Endothelial cell of umbilical vein (primary cell): ENCODE results near the gene METTL9. TPM values are rescaled to one million over a fixed set of nuclear protein-coding genes. Genes with fewer than 3 reads are reported as not detected.
A peak's percentile ranks its signal among the peaks of the same experiment; 100 is the strongest.

ENCODE experiments used
- BruUV-seq: library from RNA; stranded (reverse); fragments of 400-500 nt; replicated peaks from 2 replicates; lab custom pipeline; 2021; lab: Mats Ljungman, UMichigan
- CTCF ChIA-PET: fragments of 300-600, 350-600 bp; sonication (Branson Sonifier 250); formaldehyde crosslinking; loops from one replicate; lab custom pipeline; 2021; ENCODE audit warnings: antibody characterized with exemption, inconsistent platforms; lab: Charles Lee
- POLR2A ChIA-PET: fragments of 300-600, 350-600 bp; sonication (Branson Sonifier 250); formaldehyde crosslinking; loops from one replicate; lab custom pipeline; 2021; ENCODE audit warnings: antibody characterized with exemption, inconsistent platforms; lab: Charles Lee
- DNase-seq: peaks from one replicate; pipeline ENCODE4 v3.0.0-alpha.2; 2011; ENCODE audit warnings: low read depth, low spot score
- FAIRE-seq: peaks from 2 replicates; lab custom pipeline; 2011; peaks lifted over from hg19 to GRCh38; lab: Jason Lieb, UNC
- H2AFZ ChIP-seq: 2 replicates; pipeline ENCODE4 v1.6.0; 2012; ENCODE audit warnings: low read depth, low read length, control low read depth, inconsistent platforms
- H3K27ac ChIP-seq: 2 replicates; pipeline ENCODE4 v1.5.1; 2011; ENCODE audit warnings: low read depth, mild to moderate bottlenecking, control low read depth, low read length, moderate library complexity; ENCODE audit not compliant: insufficient read depth
- H3K27me3 ChIP-seq, 2 experiments: 2 replicates each; pipeline versions ENCODE4 v1.6.0 to v1.6.1; 2011; ENCODE audit warnings: low read length in 2 of 2, mixed read lengths in 1 of 2; ENCODE audit not compliant: control insufficient read depth in 2 of 2, insufficient read depth in 2 of 2
- H3K36me3 ChIP-seq, 2 experiments: 2 replicates in 1 of 2; 3 replicates in 1 of 2; pipeline ENCODE4 v1.5.1; 2011; ENCODE audit warnings: low read length in 2 of 2, mild to moderate bottlenecking in 1 of 2, moderate library complexity in 1 of 2; ENCODE audit not compliant: control insufficient read depth in 2 of 2, insufficient read depth in 2 of 2; ENCODE audit errors: extremely low read depth in 1 of 2
- H3K4me1 ChIP-seq: 3 replicates; pipeline ENCODE4 v1.5.1; 2011; ENCODE audit warnings: mild to moderate bottlenecking, low read length; ENCODE audit not compliant: control insufficient read depth, insufficient read depth; ENCODE audit errors: extremely low read depth
- H3K4me2 ChIP-seq: 2 replicates; pipeline ENCODE4 v1.6.1; 2011; ENCODE audit warnings: low read length, control low read depth, mixed read lengths; ENCODE audit not compliant: insufficient read depth
- H3K4me3 ChIP-seq, 3 experiments: fragments of 200-600 bp in 1 of 3; sonication (generic), shearing (Covaris generic) in 1 of 3; replicated peaks in 1 of 3; 2 replicates each; pipeline ENCODE4 v1.5.1; 2011 to 2016; ENCODE audit warnings: control low read depth in 3 of 3, low read length in 3 of 3, mild to moderate bottlenecking in 2 of 3, inconsistent platforms in 1 of 3, low read depth in 1 of 3, moderate library complexity in 1 of 3; ENCODE audit not compliant: insufficient read depth in 1 of 3
- H3K79me2 ChIP-seq: 2 replicates; pipeline ENCODE4 v1.6.0; 2012; ENCODE audit warnings: low read length, inconsistent platforms; ENCODE audit not compliant: control insufficient read depth, insufficient read depth
- H3K9ac ChIP-seq: replicated peaks from 2 replicates; pipeline ENCODE3; 2011; ENCODE audit warnings: low read length, control low read depth; ENCODE audit not compliant: insufficient read depth; ENCODE audit errors: extremely low read depth
- H3K9me1 ChIP-seq: replicated peaks from 3 replicates; pipeline ENCODE4 v1.6.0; 2011; ENCODE audit warnings: mild to moderate bottlenecking, low read length; ENCODE audit not compliant: control insufficient read depth, insufficient read depth; ENCODE audit errors: extremely low read depth
- H3K9me3 ChIP-seq: replicated peaks from 2 replicates; pipeline ENCODE4 v1.5.1; 2012; ENCODE audit warnings: low read length, inconsistent platforms; ENCODE audit not compliant: control insufficient read depth, insufficient read depth
- H4K20me1 ChIP-seq: replicated peaks from 2 replicates; pipeline ENCODE3; 2011; ENCODE audit warnings: mild to moderate bottlenecking, low read length; ENCODE audit not compliant: control insufficient read depth, insufficient read depth; ENCODE audit errors: extremely low read depth
- CTCF ChIP-seq, 2 donors: IDR thresholded peaks; 1 replicate in 1 of 2; 2 replicates in 1 of 2; pipeline ENCODE4 v1.5.1; 2011; ENCODE audit warnings: low read length in 2 of 2, mild to moderate bottlenecking in 2 of 2, moderate library complexity in 2 of 2, control low read depth in 1 of 2, inconsistent platforms in 1 of 2, low read depth in 1 of 2; ENCODE audit not compliant: insufficient read depth in 1 of 2; ENCODE audit errors: extremely low read depth in 1 of 2
- GATA2 ChIP-seq: IDR thresholded peaks from 2 replicates; pipeline ENCODE4 v1.7.0; 2011; ENCODE audit warnings: low read depth, mild to moderate bottlenecking, moderate library complexity, mixed read lengths, low read length; ENCODE audit not compliant: insufficient read length, insufficient read depth
- JUN ChIP-seq: IDR thresholded peaks from 2 replicates; pipeline ENCODE4 v1.6.1; 2011; ENCODE audit warnings: borderline replicate concordance, low read depth; ENCODE audit not compliant: insufficient read length, insufficient read depth
- MYC ChIP-seq: IDR thresholded peaks from one replicate; pipeline ENCODE4 v1.6.1; 2011; ENCODE audit warnings: mild to moderate bottlenecking, low read depth, low read length
- POLR2A ChIP-seq: IDR thresholded peaks from 2 replicates; pipeline ENCODE4 v1.6.1; 2012; ENCODE audit warnings: low read depth, mild to moderate bottlenecking, control low read depth, low read length
- POLR2AphosphoS5 ChIP-seq: IDR thresholded peaks from 2 replicates; pipeline ENCODE4 v1.6.1; 2012; ENCODE audit warnings: low read depth, mild to moderate bottlenecking, control low read depth, low read length, moderate library complexity; ENCODE audit not compliant: insufficient read depth
- dilution Hi-C: fragments of 300-500 bp; cut with MboI; formaldehyde crosslinking; loops from one replicate; pipeline ENCODE4 v1.15.0; 2019; ENCODE audit warnings: low sequenced_read_pairs; ENCODE audit not compliant: extremely low pct_ligation_motif_present
- intact Hi-C: fragments of 100-400 bp; cut with micrococcal nuclease; formaldehyde crosslinking; loops from one replicate; pipeline ENCODE4 v1.10.0; 2022
- polyA plus RNA-seq, 4 experiments: library from polyadenylated mRNA; depleted of rRNA in 3 of 4; stranded (reverse) in 3 of 4; unstranded in 1 of 4; fragments of >200 nt; gene quantifications; 2 replicates each; pipeline versions ENCODE4 v1.2.1 to v1.2.3, GENCODE V29; 2011 to 2012; ENCODE audit warnings: missing spikeins in 1 of 4
- total RNA-seq: library from RNA; stranded (reverse); gene quantifications from 2 replicates; pipeline ENCODE4 v1.2.3, GENCODE V29; 2021

The METTL9 gene
- total and polyA plus RNA-seq, 2 donors (not counting 3 experiments of a cell fraction or from before 2014, with no cell fraction given), result 53.8 to 121 TPM

- no peaks in the 10 kb centered on the region for H3K9me3 ChIP-seq
- H3K4me3 ChIP-seq, result no peak overlapping the region
- no TSS peak for BruUV-seq
- FAIRE-seq (no peak), DNase-seq (no peak)
- ChIA-PET CTCF (interaction anchor here (1.0 kb wide), 1 partner anchor 9 kb away, joined by 7 read pairs; no protein-coding TSS in a partner anchor), POLR2A (no interaction called here)
- no peak overlapping the region for H3K4me2 ChIP-seq
- H3K79me2 ChIP-seq, result peaks cover 2% of the 10 kb centered on the region
- TF ChIP-seq POLR2AphosphoS5 (no peak), CTCF (IDR thresholded peaks at IDR 0.05; ENCODE audit: extremely low read depth in 1 of 2, insufficient read depth in 1 of 2, low read depth in 1 of 2, low read length in 2 of 2) (no peak)
- H4K20me1 ChIP-seq, result no peaks in the 10 kb centered on the region
- no peaks in the 10 kb centered on the region for H3K9me1 ChIP-seq
- H3K27ac ChIP-seq, result no peak overlapping the region
- no peaks in the 10 kb centered on the region for H3K27me3 ChIP-seq
- dilution Hi-C loops (no loop called here), intact Hi-C loops (no loop called here)
- no peak overlapping the region for H3K9ac ChIP-seq
- peaks cover 2% of the 10 kb centered on the region in 2 experiments for H3K36me3 ChIP-seq
- H3K4me1 ChIP-seq, result peaks cover 6% of the 10 kb centered on the region
- no peak overlapping the region for H2AFZ ChIP-seq
These were observed 55.5 kb downstream of the METTL9 start for GRCh38 chr16:21654881-21655280.

- ChIA-PET CTCF (interaction anchor here (0.6 to 1.6 kb wide), 45 partner anchors 8 to 532 kb away, joined by 3 to 32 read pairs (median 5); no protein-coding TSS in a partner anchor), POLR2A (no interaction called here)
- H3K9me3 ChIP-seq, result no peaks in the 10 kb centered on the region
- no peaks in the 10 kb centered on the region for H4K20me1 ChIP-seq
- no peaks in the 10 kb centered on the region for H3K9me1 ChIP-seq
- H2AFZ ChIP-seq, result no peak overlapping the region
- peaks cover 6% of the 10 kb centered on the region for H3K4me1 ChIP-seq
- H3K9ac ChIP-seq, result no peak overlapping the region
- no peak overlapping the region for H3K4me3 ChIP-seq
- no peaks in the 10 kb centered on the region for H3K27me3 ChIP-seq
- no peaks in the 10 kb centered on the region for H3K79me2 ChIP-seq
- H3K27ac ChIP-seq, result no peak overlapping the region
- dilution Hi-C loops (no loop called here), intact Hi-C loops (loop anchor here (1.0 kb wide), 2 partner anchors 51 to 73 kb away; no protein-coding TSS in a partner anchor)
- H3K36me3 ChIP-seq, result peaks cover 2% of the 10 kb centered on the region in 2 experiments
- TF ChIP-seq GATA2 (no peak), CTCF (IDR thresholded peaks at IDR 0.05; ENCODE audit: extremely low read depth in 1 of 2, insufficient read depth in 1 of 2, low read depth in 1 of 2, low read length in 2 of 2) (peak; percentile 69 to 71), JUN (no peak), POLR2A (no peak), MYC (no peak)
- no TSS peak for BruUV-seq
- H3K4me2 ChIP-seq, result no peak overlapping the region
- peak; percentile 63 for DNase-seq
- peak; percentile 77 for FAIRE-seq
These were observed 57.7 kb downstream of the METTL9 start for GRCh38 chr16:21656795-21657768.
